Muscle of arm (tissue), 12 donors: ENCODE results near the gene ARL6IP6. TPM values are rescaled to one million over a fixed set of nuclear protein-coding genes. Genes with fewer than 3 reads are reported as not detected.
"Not testable (repeated sequence)": the region's sequence is repeated elsewhere in the genome, so short reads cannot be mapped to it uniquely, and the experiment has no call there.

ENCODE experiments used
- DNase-seq: peaks from one replicate; pipeline ENCODE4 v3.0.0-alpha.2; 2013
- polyA plus RNA-seq, 12 donors: library from polyadenylated mRNA; unstranded; fragments of 120-200 nt; gene quantifications; one replicate each; pipeline ENCODE4 v1.2.1, GENCODE V29; 2013; ENCODE audit not compliant: insufficient read length in 12 of 12

Gene ARL6IP6
- polyA plus RNA-seq, 12 donors, result 36.7 to 52.8 (median 48.9) TPM; not detected in 1

DNA sequence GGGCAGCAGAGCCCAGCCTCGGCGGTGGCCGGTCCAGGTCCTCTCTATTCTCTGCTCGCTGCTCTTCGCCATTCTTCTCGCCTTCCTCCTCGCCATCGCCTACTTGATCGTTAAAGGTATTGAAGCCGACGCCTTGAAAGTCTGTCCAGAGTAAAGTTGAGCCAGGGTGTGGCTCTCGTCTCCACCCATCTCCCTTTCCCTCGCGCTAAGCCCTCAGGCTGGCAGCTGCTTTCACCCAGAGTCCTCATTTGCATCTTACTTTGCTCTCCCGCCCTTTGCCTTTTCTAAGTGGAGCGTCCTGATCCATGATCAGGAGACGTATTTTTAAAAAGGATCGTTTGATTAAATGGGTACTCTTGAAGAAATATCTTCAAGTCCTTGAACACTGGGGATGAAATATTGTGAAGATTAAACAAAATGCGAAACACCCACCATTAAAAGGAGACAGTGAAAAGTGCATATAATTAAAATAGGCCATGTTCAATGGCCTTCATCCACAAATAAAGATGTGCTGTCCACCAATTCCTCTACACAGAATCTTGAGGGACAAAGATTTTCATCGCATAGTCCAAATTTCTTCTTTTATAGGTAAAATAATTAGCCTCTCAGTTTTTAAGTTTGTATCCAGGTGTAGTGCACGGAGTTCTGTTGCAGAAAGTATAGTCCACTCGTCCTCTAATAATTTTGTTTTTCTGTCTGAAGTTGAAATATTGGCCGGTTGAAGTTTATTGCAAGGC, 657 bp downstream of the ARL6IP6 start:
- DNase-seq, result no peak

- no peak for DNase-seq
Measured at GRCh38 chr2:152720794-152721193, 2.4 kb downstream of the ARL6IP6 start.

GRCh38 chr2:152722639-152723038, 4.2 kb downstream of the ARL6IP6 start:
- DNase-seq, result not testable (repeated sequence)

GRCh38 chr2:152723918-152724317, 5.5 kb downstream of the ARL6IP6 start:
- DNase-seq, result no peak

DNA sequence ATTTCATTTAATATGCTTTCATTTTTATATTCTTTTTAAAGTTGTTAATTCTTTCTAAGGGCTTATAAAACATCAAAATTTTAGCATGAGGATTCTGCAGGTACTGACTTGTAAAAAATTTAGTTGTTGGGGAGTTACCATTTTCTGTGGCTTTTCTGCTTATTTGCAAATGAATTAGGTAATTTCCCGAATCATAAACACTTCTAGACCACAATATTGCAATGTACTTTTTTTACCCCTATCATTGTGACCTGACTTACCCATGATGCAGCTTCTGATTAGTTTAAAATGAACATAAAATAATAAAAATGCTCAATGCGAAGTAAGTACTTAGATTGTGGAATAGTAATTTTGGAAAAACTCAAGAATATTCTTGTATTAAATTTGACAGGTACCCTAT, 11.4 kb downstream of the ARL6IP6 start:
- no peak for DNase-seq

- no peak for DNase-seq
Measured at GRCh38 chr2:152730591-152731333, 12.3 kb downstream of the ARL6IP6 start.

- not testable (repeated sequence) for DNase-seq
Measured at GRCh38 chr2:152737509-152737908, 19.1 kb downstream of the ARL6IP6 start.

- DNase-seq, result no peak
Measured at GRCh38 chr2:152738438-152738837, 20.0 kb downstream of the ARL6IP6 start.

GRCh38 chr2:152739705-152740104, 21.3 kb downstream of the ARL6IP6 start:
- not testable (repeated sequence) for DNase-seq

DNA sequence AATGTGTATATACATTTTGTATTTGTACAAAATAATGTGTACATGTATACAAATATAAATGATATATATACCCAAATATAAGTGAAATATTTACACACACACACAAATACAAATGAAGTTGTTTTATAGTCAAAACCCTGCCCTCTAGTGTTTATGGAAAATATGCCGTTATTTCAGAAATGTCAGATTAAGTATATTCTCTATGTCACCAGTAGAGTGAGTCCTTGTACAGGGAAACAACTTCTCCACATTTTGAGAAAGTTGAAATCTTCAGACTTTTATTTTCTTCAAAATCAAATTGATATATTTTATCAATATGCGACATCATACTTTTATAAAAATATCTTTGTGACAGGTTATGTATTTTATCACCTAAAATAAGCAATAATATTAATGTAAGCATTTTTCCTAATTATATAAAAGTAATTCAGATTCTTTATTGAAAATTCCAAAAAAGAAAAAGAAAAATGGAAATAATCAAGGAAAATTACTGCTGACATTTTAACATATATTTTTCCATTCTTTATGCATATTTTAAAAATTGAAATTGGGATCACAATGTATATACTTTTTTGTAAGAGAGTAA, 22.4 kb downstream of the ARL6IP6 start:
- peak; percentile 41 for DNase-seq

GRCh38 chr2:152743002-152743401, 24.6 kb downstream of the ARL6IP6 start:
- no peak for DNase-seq

- DNase-seq, result not testable (repeated sequence)
Measured at GRCh38 chr2:152747751-152748150, 29.3 kb downstream of the ARL6IP6 start.

DNA sequence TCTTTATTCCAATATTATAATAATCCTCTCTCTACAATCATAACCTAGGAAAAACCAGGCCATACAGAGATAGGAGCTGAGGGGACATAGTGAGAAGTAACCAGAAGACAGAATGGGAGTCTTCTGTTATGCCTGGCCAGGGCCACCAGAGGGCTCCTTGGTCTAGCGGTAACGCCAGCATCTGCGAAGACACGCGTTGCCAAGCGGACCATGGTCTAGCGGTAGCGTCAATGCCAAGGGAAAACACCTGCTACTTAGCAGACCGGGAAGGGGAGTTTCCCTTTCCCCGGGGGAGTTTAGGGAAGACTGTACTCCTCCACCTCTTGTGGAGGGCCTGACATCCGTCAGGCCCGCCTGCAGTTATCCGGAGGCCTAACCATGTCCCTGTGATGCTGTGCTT, 36.6 kb downstream of the ARL6IP6 start:
- no peak for DNase-seq

- DNase-seq, result no peak
Measured at GRCh38 chr2:152759290-152760072, 41.1 kb downstream of the ARL6IP6 start.

- DNase-seq, result no peak
Measured at GRCh38 chr2:152761214-152761613, 42.8 kb downstream of the ARL6IP6 start.

DNA sequence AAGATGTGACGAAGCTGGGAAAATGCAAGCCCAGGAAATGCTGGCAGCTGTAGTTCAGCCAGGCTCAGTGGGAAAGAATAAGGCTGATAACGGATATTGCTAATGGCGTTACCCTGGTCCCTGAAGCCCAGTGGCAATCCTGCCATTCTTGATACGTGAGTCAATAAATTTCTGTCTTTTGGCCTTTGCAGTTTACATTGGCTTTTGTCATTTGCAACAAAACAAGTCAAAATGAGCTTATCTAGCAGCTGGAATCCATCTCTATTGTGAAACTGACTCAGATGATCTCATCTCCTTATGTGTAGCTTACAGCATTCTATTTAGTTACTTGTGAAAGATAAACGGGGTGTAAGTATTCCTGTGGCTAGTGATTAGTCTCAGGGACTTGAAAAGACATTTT, 43.8 kb downstream of the ARL6IP6 start:
- peak; percentile 23 for DNase-seq

GRCh38 chr2:152763208-152763607, 44.8 kb downstream of the ARL6IP6 start:
- not testable (repeated sequence) for DNase-seq

DNA sequence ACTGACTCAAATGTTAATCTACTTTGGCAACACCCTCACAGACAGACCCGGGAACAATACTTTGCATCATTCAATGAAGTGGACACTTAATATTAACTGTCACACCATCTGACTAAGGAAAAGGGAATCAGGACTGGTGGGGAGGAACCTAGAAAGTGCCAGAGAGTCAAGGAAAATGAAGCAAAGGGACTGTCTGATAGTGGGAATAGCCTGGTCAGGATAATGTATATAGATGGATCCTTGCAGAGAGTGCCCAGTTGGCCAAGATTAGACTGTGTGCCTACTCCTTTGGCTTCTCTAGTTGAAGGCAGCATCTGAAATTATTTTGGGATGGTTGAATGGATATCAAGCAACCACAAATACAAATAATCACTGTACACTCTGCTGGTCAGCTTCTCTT, 45.2 kb downstream of the ARL6IP6 start:
- DNase-seq, result no peak

DNA sequence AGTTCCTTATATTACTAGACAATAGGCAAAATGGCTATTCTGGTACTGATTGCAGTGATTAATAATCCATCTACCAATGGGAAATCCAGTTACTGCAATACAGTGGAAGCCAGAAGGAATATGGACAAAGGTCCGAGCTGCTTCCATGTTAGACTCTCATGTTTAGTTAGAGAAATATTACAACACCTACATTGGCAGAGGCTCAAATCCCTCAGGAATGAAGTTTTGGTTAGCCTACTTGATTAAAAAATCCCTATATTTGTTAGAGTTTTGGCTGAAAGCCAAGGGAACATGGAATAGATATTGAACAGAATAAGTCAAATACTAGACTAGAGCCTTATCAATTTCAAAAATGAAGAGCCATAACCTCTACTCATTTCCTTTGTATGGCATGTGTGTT, 48.5 kb downstream of the ARL6IP6 start:
- DNase-seq, result no peak

GRCh38 chr2:152781175-152781574, 62.8 kb downstream of the ARL6IP6 start:
- no peak for DNase-seq

DNA sequence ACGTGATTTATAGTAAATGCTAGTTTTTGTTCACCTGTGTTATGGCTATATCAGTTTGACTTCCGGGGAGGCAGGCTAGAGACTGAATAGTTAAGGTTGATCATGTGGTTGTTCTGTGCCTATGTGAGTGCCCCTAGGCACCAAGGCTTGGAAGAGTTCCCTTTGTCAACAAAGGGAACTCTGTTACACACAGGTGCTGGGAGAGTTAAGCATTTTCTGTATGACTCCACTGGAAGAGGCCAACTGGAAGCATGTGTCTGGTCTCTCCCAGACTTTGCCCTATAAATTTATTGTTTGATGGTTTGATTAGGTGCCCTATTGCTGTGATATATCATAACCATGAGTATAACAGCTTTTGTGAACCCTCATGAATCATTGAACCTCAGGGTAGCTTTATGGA, 63.8 kb downstream of the ARL6IP6 start:
- DNase-seq, result no peak

- no peak for DNase-seq
Measured at GRCh38 chr2:152790883-152791282, 72.5 kb downstream of the ARL6IP6 start.
